ENCODE data around the gene EFCAB6.

Gene EFCAB6

DNA sequence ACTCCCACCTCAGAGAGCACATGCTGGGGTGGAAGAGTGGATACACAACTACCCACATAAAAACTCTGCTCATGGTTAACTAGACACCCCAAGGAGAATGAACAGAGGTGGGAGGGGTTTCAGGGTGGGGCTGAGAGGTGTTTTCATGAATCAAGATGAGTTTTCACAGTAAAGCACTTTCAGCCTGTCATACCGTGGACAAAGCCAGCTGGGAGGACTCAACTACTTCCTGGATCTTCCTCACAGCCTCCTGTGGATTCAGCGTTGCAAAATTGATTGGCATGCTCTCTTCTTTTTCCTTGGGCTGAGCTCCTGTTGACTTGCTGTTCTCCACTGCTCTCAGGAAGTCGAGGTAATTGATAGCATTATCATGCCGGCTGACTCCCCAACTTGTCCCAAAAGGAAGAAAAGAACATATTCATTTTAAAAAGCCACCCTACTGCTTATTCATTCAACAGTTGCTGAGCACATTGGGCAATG, 231.8 kb downstream of the EFCAB6 start:
- Histone ChIP-seq H3K27me3 (ENCODE audit: insufficient read depth, low read length) (no peaks in the 10 kb centered on the region), H3K4me2 (ENCODE audit: low read length) (no peak overlapping the region), H3F3A (ENCODE audit: insufficient read depth, low read length) (no peaks in the 10 kb centered on the region), H3K36me3 (ENCODE audit: insufficient read depth, low read length) (no peaks in the 10 kb centered on the region; the same call in 1 of the 2 replicates), H3K79me2 (ENCODE audit: insufficient read depth, low read length) (no peaks in the 10 kb centered on the region), H3K27ac (ENCODE audit: low read depth, low read length, poor library complexity, severe bottlenecking) (no peak overlapping the region), H3K9me3 (ENCODE audit: low read length) (0 out of 2 replicates have a peak, but pooled peaks cover 2% of the 10 kb centered on the region), H3K4me3 (ENCODE audit: low read depth, low read length, poor library complexity, severe bottlenecking) (no peak overlapping the region), H3K9ac (ENCODE audit: low read length) (no peak overlapping the region), H2AFZ (ENCODE audit: low read length) (no peak overlapping the region), H3K9me2 (ENCODE audit: low read depth, low read length) (no peaks in the 10 kb centered on the region), H4K20me1 (ENCODE audit: insufficient read depth, low read length) (no peaks in the 10 kb centered on the region), H3K4me1 (ENCODE audit: insufficient read depth, low read length, severe bottlenecking) (no peaks in the 10 kb centered on the region)
- TF ChIP-seq, protein P1, sequence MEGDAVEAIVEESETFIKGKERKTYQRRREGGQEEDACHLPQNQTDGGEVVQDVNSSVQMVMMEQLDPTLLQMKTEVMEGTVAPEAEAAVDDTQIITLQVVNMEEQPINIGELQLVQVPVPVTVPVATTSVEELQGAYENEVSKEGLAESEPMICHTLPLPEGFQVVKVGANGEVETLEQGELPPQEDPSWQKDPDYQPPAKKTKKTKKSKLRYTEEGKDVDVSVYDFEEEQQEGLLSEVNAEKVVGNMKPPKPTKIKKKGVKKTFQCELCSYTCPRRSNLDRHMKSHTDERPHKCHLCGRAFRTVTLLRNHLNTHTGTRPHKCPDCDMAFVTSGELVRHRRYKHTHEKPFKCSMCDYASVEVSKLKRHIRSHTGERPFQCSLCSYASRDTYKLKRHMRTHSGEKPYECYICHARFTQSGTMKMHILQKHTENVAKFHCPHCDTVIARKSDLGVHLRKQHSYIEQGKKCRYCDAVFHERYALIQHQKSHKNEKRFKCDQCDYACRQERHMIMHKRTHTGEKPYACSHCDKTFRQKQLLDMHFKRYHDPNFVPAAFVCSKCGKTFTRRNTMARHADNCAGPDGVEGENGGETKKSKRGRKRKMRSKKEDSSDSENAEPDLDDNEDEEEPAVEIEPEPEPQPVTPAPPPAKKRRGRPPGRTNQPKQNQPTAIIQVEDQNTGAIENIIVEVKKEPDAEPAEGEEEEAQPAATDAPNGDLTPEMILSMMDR (IDR thresholded peaks at IDR 0.05; ENCODE audit: low read length): no peak
- no peak for TF ChIP-seq EZH2 (IDR thresholded peaks at IDR 0.05; ENCODE audit: borderline replicate concordance, low read length)

DNA sequence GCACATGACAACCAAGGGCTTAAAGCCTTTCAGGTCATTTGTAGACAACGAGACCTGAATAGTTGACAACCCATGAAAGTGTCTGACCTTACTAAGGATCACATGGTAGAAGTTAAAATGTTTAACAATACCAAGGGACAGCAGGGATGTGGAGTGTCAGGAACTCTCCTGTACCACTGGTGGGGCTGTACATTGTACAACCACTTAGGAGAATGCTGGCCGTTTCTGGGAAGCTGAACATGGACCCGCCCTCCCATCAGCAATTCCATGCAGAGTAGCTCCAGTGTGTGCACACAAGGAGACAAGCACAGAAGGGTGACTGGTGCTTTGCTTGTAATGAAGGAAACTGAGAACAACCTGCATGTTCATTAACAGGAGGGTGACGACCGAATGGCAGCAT, 237.4 kb downstream of the EFCAB6 start:
- H3K9me3 ChIP-seq (ENCODE audit: low read length): no peaks in the 10 kb centered on the region
- H3K4me1 ChIP-seq (ENCODE audit: insufficient read depth, low read length, severe bottlenecking): no peaks in the 10 kb centered on the region
- no peaks in the 10 kb centered on the region for H3K9me2 ChIP-seq (ENCODE audit: low read depth, low read length)
- H3K4me2 ChIP-seq (ENCODE audit: low read length): no peak overlapping the region
- H3K36me3 ChIP-seq (ENCODE audit: insufficient read depth, low read length): no peaks in the 10 kb centered on the region
- no peak overlapping the region for H2AFZ ChIP-seq (ENCODE audit: low read length)
- H3K9ac ChIP-seq (ENCODE audit: low read length): no peak overlapping the region
- no peaks in the 10 kb centered on the region for H4K20me1 ChIP-seq (ENCODE audit: insufficient read depth, low read length)
- no peaks in the 10 kb centered on the region for H3K27me3 ChIP-seq (ENCODE audit: insufficient read depth, low read length)
- no peaks in the 10 kb centered on the region for H3F3A ChIP-seq (ENCODE audit: insufficient read depth, low read length)
- no peaks in the 10 kb centered on the region for H3K79me2 ChIP-seq (ENCODE audit: insufficient read depth, low read length)
- no peak overlapping the region for H3K4me3 ChIP-seq (ENCODE audit: low read depth, low read length, poor library complexity, severe bottlenecking)
- no peak for TF ChIP-seq EZH2 (IDR thresholded peaks at IDR 0.05; ENCODE audit: borderline replicate concordance, low read length)
- TF ChIP-seq, protein P1 (IDR thresholded peaks at IDR 0.05; ENCODE audit: low read length): no peak
- no peak overlapping the region for H3K27ac ChIP-seq (ENCODE audit: low read depth, low read length, poor library complexity, severe bottlenecking)

DNA sequence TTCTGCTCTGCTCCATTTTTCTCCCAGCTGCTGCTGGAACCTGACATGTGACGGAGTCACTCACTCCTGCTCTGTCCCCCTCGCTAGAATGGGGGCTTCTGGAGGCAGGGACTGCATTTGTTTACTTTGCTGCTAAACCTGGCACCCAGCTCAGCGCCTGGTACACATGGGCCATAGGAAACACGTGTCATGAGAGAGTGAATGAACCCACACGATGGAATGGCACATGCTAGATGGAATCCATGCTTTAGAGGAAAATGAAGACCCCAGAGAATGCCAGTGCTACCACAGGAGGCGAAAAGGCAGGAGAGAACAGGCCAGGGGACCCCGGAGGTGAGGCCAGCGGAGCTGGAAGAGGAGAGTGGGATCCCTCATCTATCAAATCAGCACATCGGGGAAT, 239.4 kb downstream of the EFCAB6 start:
- Histone ChIP-seq H3F3A (ENCODE audit: insufficient read depth, low read length) (no peaks in the 10 kb centered on the region), H3K4me3 (ENCODE audit: low read depth, low read length, poor library complexity, severe bottlenecking) (no peak overlapping the region), H4K20me1 (ENCODE audit: insufficient read depth, low read length) (no peaks in the 10 kb centered on the region), H3K4me1 (ENCODE audit: insufficient read depth, low read length, severe bottlenecking) (no peaks in the 10 kb centered on the region), H3K27ac (ENCODE audit: low read depth, low read length, poor library complexity, severe bottlenecking) (no peak overlapping the region), H3K9me3 (ENCODE audit: low read length) (no peaks in the 10 kb centered on the region), H3K36me3 (ENCODE audit: insufficient read depth, low read length) (no peaks in the 10 kb centered on the region), H3K9me2 (ENCODE audit: low read depth, low read length) (no peaks in the 10 kb centered on the region), H2AFZ (ENCODE audit: low read length) (no peak overlapping the region), H3K4me2 (ENCODE audit: low read length) (no peak overlapping the region), H3K9ac (ENCODE audit: low read length) (no peak overlapping the region), H3K79me2 (ENCODE audit: insufficient read depth, low read length) (no peaks in the 10 kb centered on the region), H3K27me3 (ENCODE audit: insufficient read depth, low read length) (no peaks in the 10 kb centered on the region)
- TF ChIP-seq EZH2 (IDR thresholded peaks at IDR 0.05; ENCODE audit: borderline replicate concordance, low read length): no peak
- TF ChIP-seq, protein P1 (IDR thresholded peaks at IDR 0.05; ENCODE audit: low read length): no peak
